H1 (cell line): ENCODE data around the gene BICD1. TPM values are rescaled to one million over a fixed set of nuclear protein-coding genes. Genes with fewer than 3 reads are reported as not detected.

Experiments
- CTCF ChIA-PET: fragments of 300-600 bp; sonication (Branson Sonifier 250); formaldehyde crosslinking; loops from one replicate; lab custom pipeline; 2021; ENCODE audit not compliant: partially characterized antibody; lab: Charles Lee
- POLR2A ChIA-PET: fragments of 300-600 bp; sonication (Branson Sonifier 250); formaldehyde crosslinking; loops from one replicate; lab custom pipeline; 2021; ENCODE audit warnings: inconsistent platforms; ENCODE audit not compliant: partially characterized antibody; lab: Charles Lee
- DNase-seq, 2 experiments: peaks; one replicate each; pipeline versions ENCODE4 v3.0.0 to v3.0.0-alpha.2; 2010 to 2022; ENCODE audit warnings: low spot score in 2 of 2, low read depth in 1 of 2, mixed read lengths in 1 of 2
- FAIRE-seq: peaks from 2 replicates; lab custom pipeline; 2011; peaks lifted over from hg19 to GRCh38; lab: Jason Lieb, UNC
- H2AFZ ChIP-seq: 2 replicates; pipeline ENCODE4 v1.8.1; 2012; ENCODE audit warnings: low read length, inconsistent platforms
- H2AK5ac ChIP-seq: 2 replicates; pipeline ENCODE4 v1.6.1; 2013; ENCODE audit warnings: low read depth, low read length
- H2BK120ac ChIP-seq: replicated peaks from 2 replicates; pipeline ENCODE3; 2013; ENCODE audit warnings: low read depth, low read length, inconsistent platforms
- H2BK12ac ChIP-seq: 2 replicates; pipeline ENCODE4 v1.6.1; 2013; ENCODE audit warnings: low read depth, low read length
- H2BK15ac ChIP-seq: 2 replicates; pipeline ENCODE4 v1.6.1; 2013; ENCODE audit warnings: low read length
- H2BK20ac ChIP-seq: 2 replicates; pipeline ENCODE4 v1.6.1; 2013; ENCODE audit warnings: low read length
- H2BK5ac ChIP-seq: 2 replicates; pipeline ENCODE4 v1.6.1; 2013; ENCODE audit warnings: low read depth, low read length
- H3K14ac ChIP-seq: 2 replicates; pipeline ENCODE4 v1.6.1; 2013; ENCODE audit warnings: inconsistent platforms; ENCODE audit not compliant: insufficient read length
- H3K18ac ChIP-seq: 2 replicates; pipeline ENCODE4 v1.6.1; 2013; ENCODE audit warnings: low read length; ENCODE audit errors: extremely low read depth
- H3K23ac ChIP-seq: 2 replicates; pipeline ENCODE4 v1.6.1; 2013; ENCODE audit warnings: inconsistent platforms; ENCODE audit not compliant: insufficient read length
- H3K23me2 ChIP-seq: 2 replicates; pipeline ENCODE4 v1.6.1; 2013; ENCODE audit warnings: low read depth, low read length
- H3K27ac ChIP-seq: 2 replicates; pipeline ENCODE4 v1.6.1; 2011; ENCODE audit warnings: low read depth, low read length, inconsistent platforms
- H3K27me3 ChIP-seq, 4 experiments: replicated peaks in 1 of 4; 1 replicate in 1 of 4; 2 replicates in 3 of 4; pipeline versions ENCODE4 v1.6.1 to v1.8.1; 2011 to 2013; ENCODE audit warnings: low read length in 3 of 4, mild to moderate bottlenecking in 3 of 4, inconsistent platforms in 2 of 4, mixed read lengths in 2 of 4, moderate library complexity in 1 of 4; ENCODE audit not compliant: control insufficient read depth in 3 of 4, insufficient read depth in 3 of 4; ENCODE audit errors: extremely low read depth in 1 of 4
- H3K36me3 ChIP-seq, 4 experiments: 2 replicates each; pipeline versions ENCODE4 v1.6.1 to v1.8.1; 2011 to 2013; ENCODE audit warnings: mild to moderate bottlenecking in 4 of 4, low read length in 3 of 4, moderate library complexity in 2 of 4, control low read depth in 1 of 4, inconsistent platforms in 1 of 4; ENCODE audit not compliant: insufficient read depth in 4 of 4, control insufficient read depth in 2 of 4
- H3K4ac ChIP-seq: replicated peaks from 2 replicates; pipeline ENCODE3; 2013; ENCODE audit warnings: low read length, low read depth, mixed read lengths, inconsistent platforms; ENCODE audit not compliant: insufficient read length
- H3K4me1 ChIP-seq, 4 experiments: replicated peaks in 1 of 4; 1 replicate in 1 of 4; 2 replicates in 3 of 4; pipeline versions ENCODE4 v1.6.1 to v1.8.1; 2011 to 2013; ENCODE audit warnings: low read length in 3 of 4, inconsistent platforms in 2 of 4, mixed read lengths in 1 of 4; ENCODE audit not compliant: insufficient read depth in 4 of 4, control insufficient read depth in 3 of 4
- H3K4me2 ChIP-seq, 2 experiments: 2 replicates each; pipeline versions ENCODE4 v1.6.1 to v1.8.1; 2011 to 2013; ENCODE audit warnings: low read depth in 2 of 2, low read length in 2 of 2, control low read depth in 1 of 2, inconsistent platforms in 1 of 2, mild to moderate bottlenecking in 1 of 2; ENCODE audit not compliant: insufficient read depth in 1 of 2
- H3K4me3 ChIP-seq, 4 experiments: fragments of 200-600, 300-600 bp in 1 of 4; sonication (generic), shearing (Covaris generic), sonication (Bioruptor Twin) in 1 of 4; 2 replicates each; pipeline versions ENCODE4 v1.5.1 to v1.8.1; 2011 to 2016; ENCODE audit warnings: low read length in 4 of 4, low read depth in 3 of 4, control low read depth in 2 of 4, inconsistent platforms in 2 of 4, mild to moderate bottlenecking in 2 of 4, mixed read lengths in 1 of 4, moderate library complexity in 1 of 4; ENCODE audit not compliant: insufficient read depth in 2 of 4; ENCODE audit errors: extremely low read depth in 1 of 4
- H3K56ac ChIP-seq: replicated peaks from 2 replicates; pipeline ENCODE3; 2013; ENCODE audit warnings: low read depth, mild to moderate bottlenecking, mixed read lengths, low read length, inconsistent platforms; ENCODE audit not compliant: insufficient read length
- H3K79me1 ChIP-seq: 2 replicates; pipeline ENCODE4 v1.6.1; 2013; ENCODE audit warnings: low read depth, low read length, control low read depth
- H3K79me2 ChIP-seq, 2 experiments: 2 replicates each; pipeline versions ENCODE4 v1.6.1 to v1.8.1; 2012 to 2013; ENCODE audit warnings: low read length in 2 of 2, mild to moderate bottlenecking in 2 of 2, inconsistent platforms in 1 of 2; ENCODE audit not compliant: insufficient read depth in 2 of 2, control insufficient read depth in 1 of 2
- H3K9ac ChIP-seq, 4 experiments: replicated peaks in 1 of 4; 1 replicate in 1 of 4; 2 replicates in 3 of 4; pipeline versions ENCODE4 v1.6.1 to v1.8.1; 2011 to 2013; ENCODE audit warnings: low read depth in 3 of 4, low read length in 3 of 4, control low read depth in 2 of 4, mild to moderate bottlenecking in 2 of 4, moderate library complexity in 2 of 4, inconsistent platforms in 1 of 4; ENCODE audit errors: extremely low read depth in 1 of 4
- H3K9me3 ChIP-seq, 2 experiments: 2 replicates each; pipeline versions ENCODE4 v1.6.1 to v1.8.1; 2012 to 2013; ENCODE audit warnings: mild to moderate bottlenecking in 2 of 2, moderate library complexity in 2 of 2, control low read depth in 1 of 2, inconsistent platforms in 1 of 2, low read depth in 1 of 2, low read length in 1 of 2, mixed read lengths in 1 of 2; ENCODE audit not compliant: insufficient read depth in 2 of 2
- H4K20me1 ChIP-seq, 2 experiments: replicated peaks in 1 of 2; 2 replicates each; pipeline versions ENCODE3 to v1.8.1; 2011 to 2013; ENCODE audit warnings: inconsistent platforms in 2 of 2, low read length in 2 of 2, mild to moderate bottlenecking in 1 of 2; ENCODE audit not compliant: insufficient read depth in 2 of 2, control insufficient read depth in 1 of 2
- H4K5ac ChIP-seq: 2 replicates; pipeline ENCODE4 v1.6.1; 2013; ENCODE audit warnings: low read length, low read depth, mixed read lengths, inconsistent platforms; ENCODE audit not compliant: insufficient read length
- H4K8ac ChIP-seq: 2 replicates; pipeline ENCODE4 v1.8.0; 2013; ENCODE audit warnings: mild to moderate bottlenecking, moderate library complexity, low read length, inconsistent platforms; ENCODE audit not compliant: insufficient read depth; ENCODE audit errors: extremely low read depth
- H4K91ac ChIP-seq: replicated peaks from 2 replicates; pipeline ENCODE3; 2013; ENCODE audit warnings: low read length, mixed read lengths, inconsistent platforms; ENCODE audit not compliant: insufficient read length
- PHF8 ChIP-seq: fragments of 200-600 bp; sonication (generic); conservative IDR thresholded peaks from 2 replicates; pipeline ENCODE4 v1.7.1; 2012; ENCODE audit warnings: low read depth, mild to moderate bottlenecking, inconsistent platforms, low read length, moderate library complexity
- WGBS, 2 experiments: shearing (Covaris generic) in 1 of 2; methylation state at CpG; one replicate each; pipeline versions ENCODE4 v1.1.6 to v1.1.7; 2013 to 2015; ENCODE audit warnings: low lambda C conversion rate in 2 of 2, mixed read lengths in 2 of 2, inconsistent platforms in 1 of 2, low coverage in 1 of 2, missing lambda C conversion rate in 1 of 2; ENCODE audit not compliant: insufficient replicate concordance in 2 of 2, insufficient coverage in 1 of 2, insufficient read length in 1 of 2; ENCODE audit errors: extremely low coverage in 1 of 2, missing lambda C conversion rate in 1 of 2; 5-methylcytosine and 5-hydroxymethylcytosine counted together
- polyA plus RNA-seq, 7 experiments: library from polyadenylated mRNA; depleted of rRNA in 3 of 7; stranded (reverse) in 5 of 7; unstranded in 2 of 7; fragments of >200 nt in 5 of 7; fragments of 200-250 nt in 2 of 7; gene quantifications; 1 replicate in 5 of 7; 2 replicates in 1 of 7; 4 replicates in 1 of 7; pipeline versions ENCODE4 v1.2.1 to v1.2.3, GENCODE V29; 2011 to 2013; ENCODE audit warnings: missing spikeins in 2 of 7, mixed read lengths in 2 of 7
- total RNA-seq: library from RNA; stranded (reverse); fragmentation: NEBNext Ultra II Directional; extraction: Animal tissue kit (Norgen Biotek cat#: 25700); gene quantifications from 2 replicates; pipeline ENCODE4 v1.2.1, GENCODE V29; 2021

BICD1 gene
- total and polyA plus RNA-seq, 2 of the 8 experiments (the other 6 are each of a cell fraction or from before 2014, with no cell fraction given) = 34.1 to 58.4 TPM

DNA sequence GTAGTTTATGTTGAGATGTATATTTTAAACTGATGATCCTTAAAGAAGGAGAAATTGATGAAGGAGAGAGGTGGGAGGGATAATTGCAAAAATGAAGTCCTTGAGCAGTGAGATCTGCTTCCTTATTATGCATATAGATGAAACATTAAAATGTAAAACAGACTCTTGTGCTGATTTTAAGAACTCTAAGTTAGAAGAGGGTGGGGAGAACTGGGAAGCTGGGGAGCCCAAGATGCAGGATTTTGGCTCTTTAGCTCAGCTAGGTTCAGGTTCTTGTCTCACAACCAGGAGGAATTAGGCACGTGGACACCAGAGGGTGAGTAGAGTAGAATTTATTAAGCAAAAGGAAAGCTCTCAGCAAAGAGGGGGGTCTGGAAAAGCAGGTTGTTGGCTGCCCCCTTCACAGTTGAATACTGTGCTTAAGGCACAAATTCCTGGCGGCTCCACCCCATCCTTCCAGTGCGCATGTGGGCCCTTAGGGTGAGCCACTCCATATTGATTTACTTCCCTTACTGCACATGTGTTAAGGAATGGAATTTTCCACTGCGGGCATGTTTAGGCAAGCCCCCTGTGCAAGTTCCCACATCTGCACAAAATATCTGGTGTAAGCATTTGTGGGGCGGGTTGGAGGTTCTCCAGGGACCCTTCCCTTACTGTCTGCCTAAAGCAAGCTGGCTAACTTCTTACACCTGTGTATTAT is 141.9 kb downstream of the BICD1 start:
- Histone ChIP-seq H3K9ac (no peak overlapping the region), H4K8ac (no peak overlapping the region), H3K4me2 (no peak overlapping the region), H3K4me3 (no peak overlapping the region), H2BK20ac (peak overlapping the region; percentile 23; the same call in 1 of the 2 replicates), H3K18ac (no peak overlapping the region), H3K79me2 (peaks cover 0 to 11% of the 10 kb centered on the region in 2 experiments; a peak in 1 of 4 replicates), H4K5ac (no peak overlapping the region), H3K14ac (no peak overlapping the region), H3K23ac (no peak overlapping the region), H4K20me1 (no peaks in the 10 kb centered on the region), H4K91ac (no peak overlapping the region), H2BK5ac (peak overlapping the region; percentile 73), H3K4me1 (peaks cover 4 to 16% (median 8%) of the 10 kb centered on the region in 4 experiments; a peak in 5 of 7 replicates), H3K27me3 (no peaks in the 10 kb centered on the region), H2BK15ac (no peak overlapping the region), H3K27ac (peak overlapping the region; percentile 9; the same call in 1 of the 2 replicates), H3K79me1 (no peaks in the 10 kb centered on the region; the same call in 1 of the 2 replicates), H3K23me2 (no peaks in the 10 kb centered on the region; the same call in 1 of the 2 replicates), H3K9me3 (no peaks in the 10 kb centered on the region), H3K36me3 (no peaks in the 10 kb centered on the region), H2AK5ac (no peak overlapping the region), H3K4ac (peak overlapping the region; percentile 4), H2AFZ (no peak overlapping the region), H2BK120ac (peak overlapping the region; percentile 83), H2BK12ac (no peak overlapping the region), H3K56ac (no peak overlapping the region)
- WGBS, 2 experiments = 88% methylated on average over 5 of the region's 5 CpGs; no CpG with 5 or more reads in 1 of the 2 experiments
- ChIA-PET POLR2A (interaction anchor here (0.7 to 1.9 kb wide), 2 partner anchors 8 to 10 kb away, joined by 3 to 5 read pairs; no protein-coding TSS in a partner anchor), CTCF (no interaction called here)
- no peak for TF ChIP-seq PHF8
- no peak for DNase-seq
- FAIRE-seq = no peak
